HG02884 (cell line): Measurements from ENCODE around the gene OR13J1.
"Not testable (repeated sequence)": the region's sequence is repeated elsewhere in the genome, so short reads cannot be mapped to it uniquely, and the experiment has no call there.

Experiments used
- ATAC-seq: cut with Tn5 transposase; IDR thresholded peaks from one replicate; pipeline ENCODE4 v1.9.1; 2021; ENCODE audit warnings: mild to moderate bottlenecking, moderate library complexity; ENCODE audit not compliant: unreplicated experiment

The OR13J1 gene

GRCh38 chr9:35870351-35870923, at the start of gene OR13J1:
Gene OR13J1 (minus strand): TSS chr9:35870401. CDS start chr9:35870401, 0 bp downstream.
- no peak for ATAC-seq

GRCh38 chr9:35919212-35920008, 49.2 kb upstream of the OR13J1 start:
- no peak for ATAC-seq

GRCh38 chr9:35918780-35919179, 48.6 kb upstream of the OR13J1 start:
- ATAC-seq, result no peak

GRCh38 chr9:35917261-35917660, 47.1 kb upstream of the OR13J1 start:
- no peak for ATAC-seq

GRCh38 chr9:35915681-35916294, 45.6 kb upstream of the OR13J1 start:
- no peak for ATAC-seq

GRCh38 chr9:35914301-35914807, 44.2 kb upstream of the OR13J1 start:
- ATAC-seq, result no peak

- not testable (repeated sequence) for ATAC-seq
Measured at GRCh38 chr9:35913429-35913828, 43.2 kb upstream of the OR13J1 start.

GRCh38 chr9:35912791-35913400, 42.7 kb upstream of the OR13J1 start:
- no peak for ATAC-seq

- ATAC-seq, result no peak
Measured at GRCh38 chr9:35911690-35912089, 41.5 kb upstream of the OR13J1 start.

- no peak for ATAC-seq
Measured at GRCh38 chr9:35910613-35911359, 40.6 kb upstream of the OR13J1 start.

- ATAC-seq, result no peak
Measured at GRCh38 chr9:35909687-35910612, 39.7 kb upstream of the OR13J1 start.

GRCh38 chr9:35909274-35909673, 39.1 kb upstream of the OR13J1 start, which contains the start of gene SPAAR:
Gene SPAAR (plus strand): TSS chr9:35909490. CDS start chr9:35910464, 974 bp downstream.
- ATAC-seq, result no peak

GRCh38 chr9:35908504-35909125, 38.4 kb upstream of the OR13J1 start:
- ATAC-seq, result no peak

GRCh38 chr9:35907711-35908503, 37.7 kb upstream of the OR13J1 start:
- no peak for ATAC-seq

GRCh38 chr9:35906923-35907699, 36.9 kb upstream of the OR13J1 start:
- ATAC-seq, result no peak

GRCh38 chr9:35905912-35906679, 35.9 kb upstream of the OR13J1 start, which contains the start of gene HRCT1:
Gene HRCT1 (plus strand): TSS chr9:35906202. CDS start chr9:35906288, 86 bp downstream.
- ATAC-seq, result no peak
